ENCODE data around the gene IKZF1.

- TF ChIP-seq POLR2A (IDR thresholded peaks at IDR 0.05; ENCODE audit: low read length): no peak
- TF ChIP-seq GATA1 (IDR thresholded peaks at IDR 0.05; ENCODE audit: low read depth, low read length): no peak
These were observed 17.4 kb upstream of the IKZF1 start for GRCh38 chr7:50287129-50287528.

Data from erythroblast (primary cell).